ENCODE data around the gene CDK16.

CDK16 gene

GRCh38 chrX:47186096-47186740, 32.3 kb upstream of the CDK16 start:
- DNase-seq (ENCODE audit: low read depth), result no peak

GRCh38 chrX:47187106-47187677, 31.3 kb upstream of the CDK16 start:
- DNase-seq (ENCODE audit: low read depth), result no peak

DNA sequence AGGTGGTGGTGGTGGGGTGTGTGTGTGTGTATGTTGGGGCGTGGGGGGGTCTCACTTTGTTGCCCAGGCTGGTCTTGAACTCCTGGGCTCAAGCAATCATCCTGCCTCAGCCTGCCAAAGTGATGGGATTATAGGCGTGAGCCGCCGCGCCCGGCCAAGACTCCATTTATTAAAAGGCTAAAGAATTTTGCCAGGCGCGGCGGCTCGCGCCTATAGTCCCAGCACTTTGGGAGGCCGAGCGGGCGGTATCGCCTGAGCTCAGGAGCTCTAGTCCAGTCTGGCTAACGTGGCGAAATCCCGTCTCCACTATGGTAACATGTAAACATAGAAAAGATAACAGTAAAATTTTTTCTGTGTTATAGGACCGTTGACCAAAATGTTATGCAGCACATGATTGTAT, 28.6 kb upstream of the CDK16 start:
- no peak for DNase-seq (ENCODE audit: low read depth)

GRCh38 chrX:47190445-47191269, 27.8 kb upstream of the CDK16 start:
- peak; percentile 50 for DNase-seq (ENCODE audit: low read depth)

DNA sequence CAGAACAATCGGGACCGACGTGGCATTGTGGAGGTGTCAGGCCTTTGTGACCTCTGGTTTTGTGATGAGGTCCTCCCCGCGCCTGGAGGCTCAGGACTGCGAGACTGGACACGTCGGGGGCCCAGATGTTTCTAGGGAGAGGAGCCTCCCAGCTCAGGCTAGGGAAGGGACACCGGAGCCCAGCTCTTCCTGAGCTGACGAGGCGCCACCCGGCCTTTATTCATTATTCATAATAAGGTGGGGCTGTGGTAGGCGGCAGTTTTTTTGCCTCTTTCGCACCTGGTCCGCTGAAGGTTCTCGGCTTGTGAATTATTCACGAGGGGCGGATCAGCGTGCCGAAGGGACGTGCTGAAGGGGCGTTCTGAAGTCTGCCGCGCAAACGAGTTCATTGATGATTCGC, 27.1 kb upstream of the CDK16 start:
- DNase-seq (ENCODE audit: low read depth), result no peak

- DNase-seq (ENCODE audit: low read depth), result no peak
Measured at GRCh38 chrX:47191806-47192401, 26.6 kb upstream of the CDK16 start.

GRCh38 chrX:47193475-47194193, 24.8 kb upstream of the CDK16 start, which contains the start of gene UBA1:
TSS of gene UBA1 (plus strand) at chrX:47193829. CDS start at chrX:47198803, 4,974 bp downstream.
- peak; percentile 82 for DNase-seq (ENCODE audit: low read depth)

GRCh38 chrX:47194194-47194787, 24.2 kb upstream of the CDK16 start:
- no peak for DNase-seq (ENCODE audit: low read depth)

DNA sequence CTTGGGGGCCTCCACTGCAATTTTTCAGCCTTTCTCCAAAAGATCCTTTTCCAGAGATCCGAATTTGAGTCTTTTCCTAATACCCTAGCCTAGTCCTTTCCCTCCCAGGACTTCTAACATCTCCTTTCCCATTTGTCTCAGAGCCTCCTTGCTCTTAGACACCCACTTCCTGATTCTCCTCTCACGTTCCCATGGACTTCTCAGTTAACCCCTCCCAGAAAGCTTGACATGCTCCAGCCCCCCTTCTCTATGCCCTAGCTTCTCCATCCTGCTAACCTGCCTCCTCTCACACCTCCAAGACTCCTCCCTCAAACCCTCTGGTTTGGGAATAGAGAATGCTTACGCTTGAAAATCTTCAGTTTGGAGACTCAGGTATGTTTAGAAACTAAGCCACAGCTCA, 22.4 kb upstream of the CDK16 start:
- no peak for DNase-seq (ENCODE audit: low read depth)

DNA sequence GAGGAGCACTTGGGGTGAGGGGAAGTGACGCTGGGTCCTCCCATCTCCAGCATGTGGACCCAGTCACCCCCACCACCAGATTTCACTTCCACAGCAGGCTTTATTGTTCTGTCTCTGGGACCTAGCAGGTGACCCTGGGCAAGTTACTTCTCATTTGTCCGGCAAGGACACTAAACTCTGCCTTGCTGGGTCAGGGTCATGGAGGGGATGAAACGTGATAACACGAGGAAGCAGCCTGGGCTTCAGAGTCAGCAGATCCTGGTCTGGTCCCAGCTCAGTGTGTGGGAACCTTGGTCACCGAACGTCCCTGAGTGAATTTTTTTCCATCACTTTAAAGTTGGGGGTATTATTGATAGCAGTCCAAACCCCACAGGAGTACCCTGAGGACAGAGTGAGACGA, 21.0 kb upstream of the CDK16 start:
- DNase-seq (ENCODE audit: low read depth), result no peak

DNA sequence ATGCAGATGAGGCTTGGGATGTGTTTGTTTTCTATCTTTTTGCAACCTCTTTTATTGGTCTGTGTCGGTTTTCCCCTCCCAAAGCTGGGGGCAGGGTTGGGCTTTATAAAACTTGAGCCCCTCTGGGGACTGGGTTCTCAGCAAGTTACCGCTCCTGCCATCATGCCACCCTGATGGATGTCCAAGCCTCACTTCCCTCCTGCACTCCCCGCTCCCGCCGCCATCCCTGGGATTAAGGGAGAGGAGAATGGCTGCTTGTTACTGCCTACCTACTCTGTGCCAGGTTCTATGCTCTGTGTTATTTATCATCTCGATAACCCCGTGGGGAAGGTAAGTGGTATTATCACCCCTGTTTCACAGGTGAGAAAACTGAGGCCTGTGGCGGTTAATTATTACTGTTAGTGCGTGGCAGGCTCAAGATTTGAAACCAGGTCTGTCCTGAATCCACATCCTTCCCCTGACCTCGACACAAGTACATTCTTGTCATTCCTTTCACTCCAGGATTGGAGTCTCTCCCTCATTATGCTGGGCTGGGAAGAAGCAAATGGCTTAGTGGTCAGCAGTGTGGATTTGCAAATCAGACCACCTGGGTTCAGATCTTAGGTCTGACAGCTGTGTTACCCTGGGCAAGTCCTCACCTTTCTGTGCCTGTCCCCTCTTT, 20.3 kb upstream of the CDK16 start:
- no peak for DNase-seq (ENCODE audit: low read depth)

DNA sequence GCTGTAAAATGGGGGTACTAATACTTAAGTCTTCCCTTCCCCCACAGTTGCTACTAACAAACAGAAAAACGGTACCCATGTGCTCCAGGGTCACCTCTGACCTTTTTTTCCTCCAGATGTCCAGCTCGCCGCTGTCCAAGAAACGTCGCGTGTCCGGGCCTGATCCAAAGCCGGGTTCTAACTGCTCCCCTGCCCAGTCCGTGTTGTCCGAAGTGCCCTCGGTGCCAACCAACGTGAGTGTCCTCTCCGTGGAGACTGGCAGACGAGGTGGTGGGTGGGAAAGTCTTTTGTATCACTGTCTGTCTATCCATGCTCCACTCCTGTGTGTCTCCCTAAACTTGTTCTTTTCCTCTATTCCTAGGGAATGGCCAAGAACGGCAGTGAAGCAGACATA, 19.8 kb upstream of the CDK16 start:
- DNase-seq (ENCODE audit: low read depth), result no peak

DNA sequence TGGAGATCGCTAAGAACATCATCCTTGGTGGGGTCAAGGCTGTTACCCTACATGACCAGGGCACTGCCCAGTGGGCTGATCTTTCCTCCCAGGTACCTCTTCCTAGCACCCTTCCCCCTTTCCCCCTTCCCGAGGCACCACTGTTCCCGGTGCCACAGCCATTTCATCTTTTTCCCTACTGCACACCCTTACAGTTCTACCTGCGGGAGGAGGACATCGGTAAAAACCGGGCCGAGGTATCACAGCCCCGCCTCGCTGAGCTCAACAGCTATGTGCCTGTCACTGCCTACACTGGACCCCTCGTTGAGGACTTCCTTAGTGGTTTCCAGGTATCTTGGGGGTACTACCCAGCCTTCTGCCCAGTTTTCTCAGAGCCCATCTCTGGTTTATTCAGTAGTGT, 19.2 kb upstream of the CDK16 start:
- no peak for DNase-seq (ENCODE audit: low read depth)

DNA sequence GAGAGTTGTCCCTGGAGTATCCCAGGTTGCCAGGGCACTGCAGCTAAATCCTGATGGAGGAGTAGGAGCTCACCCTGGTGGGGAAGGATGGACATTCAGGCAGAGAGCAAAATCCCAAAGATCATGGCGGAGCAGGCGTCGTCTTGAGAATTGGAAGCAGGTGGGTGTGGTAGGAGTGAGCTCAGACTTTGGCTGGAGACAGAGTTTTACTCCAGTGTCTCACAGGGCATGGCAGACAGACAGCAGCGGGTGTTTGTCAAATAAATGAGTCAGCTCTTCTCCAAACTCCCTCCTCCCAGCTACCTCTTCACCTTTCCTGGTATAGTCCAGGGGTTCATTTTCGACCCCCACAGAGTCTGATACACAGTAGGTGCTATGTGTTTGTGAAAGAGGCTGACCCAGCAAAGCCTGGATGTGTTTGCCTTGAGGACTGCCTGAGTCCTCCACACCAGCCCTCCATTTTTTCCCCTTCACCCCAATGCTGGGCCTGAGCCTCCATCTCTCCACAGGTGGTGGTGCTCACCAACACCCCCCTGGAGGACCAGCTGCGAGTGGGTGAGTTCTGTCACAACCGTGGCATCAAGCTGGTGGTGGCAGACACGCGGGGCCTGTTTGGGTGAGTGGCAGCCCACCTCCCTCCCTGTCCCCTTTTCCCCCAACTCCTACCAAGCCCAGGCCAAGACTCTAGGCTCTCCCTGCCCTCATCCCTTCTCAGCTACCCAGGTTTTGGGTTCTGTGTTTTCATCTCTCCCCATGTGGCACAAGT, 17.9 kb upstream of the CDK16 start:
- DNase-seq (ENCODE audit: low read depth), result no peak

DNA sequence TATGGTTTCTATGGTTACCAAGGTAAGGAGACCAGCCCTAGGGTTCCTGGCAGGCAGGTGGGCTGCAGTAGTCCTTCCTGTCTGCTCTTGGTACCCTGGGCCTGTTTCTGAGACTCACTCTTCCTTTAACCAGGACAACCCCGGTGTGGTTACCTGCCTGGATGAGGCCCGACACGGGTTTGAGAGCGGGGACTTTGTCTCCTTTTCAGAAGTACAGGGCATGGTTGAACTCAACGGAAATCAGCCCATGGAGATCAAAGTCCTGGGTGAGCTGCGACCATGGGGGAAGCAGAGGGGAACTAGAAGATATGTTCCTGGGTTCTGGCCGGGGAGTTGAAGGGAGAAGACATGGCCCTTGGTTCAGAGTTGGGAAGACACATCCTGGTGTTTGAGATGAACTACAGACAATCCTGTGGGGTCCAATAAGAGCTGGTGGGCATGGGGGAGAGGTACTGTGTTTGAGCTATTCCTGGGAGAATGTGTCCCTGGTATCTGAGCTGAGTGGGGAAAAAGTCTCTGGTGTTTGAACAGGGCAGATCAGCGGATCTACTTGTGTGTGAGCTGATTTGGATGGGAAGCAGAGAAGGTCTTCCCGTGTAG, 17.0 kb upstream of the CDK16 start:
- DNase-seq (ENCODE audit: low read depth), result no peak

- DNase-seq (ENCODE audit: low read depth), result no peak
Measured at GRCh38 chrX:47202316-47202715, 16.2 kb upstream of the CDK16 start.

DNA sequence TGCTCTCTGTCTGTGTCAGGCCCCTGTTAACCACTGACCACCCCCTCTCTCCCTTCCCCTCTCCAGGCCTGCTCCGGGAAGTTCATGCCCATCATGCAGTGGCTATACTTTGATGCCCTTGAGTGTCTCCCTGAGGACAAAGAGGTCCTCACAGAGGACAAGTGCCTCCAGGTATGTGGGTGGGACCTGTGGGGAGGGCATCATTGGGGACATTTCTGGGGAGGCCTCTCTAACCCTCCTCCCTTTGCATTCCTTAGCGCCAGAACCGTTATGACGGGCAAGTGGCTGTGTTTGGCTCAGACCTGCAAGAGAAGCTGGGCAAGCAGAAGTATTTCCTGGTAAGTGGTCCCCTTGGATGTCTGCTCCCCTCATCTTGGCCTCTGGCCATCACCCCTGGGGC, 15.6 kb upstream of the CDK16 start:
- DNase-seq (ENCODE audit: low read depth), result no peak

DNA sequence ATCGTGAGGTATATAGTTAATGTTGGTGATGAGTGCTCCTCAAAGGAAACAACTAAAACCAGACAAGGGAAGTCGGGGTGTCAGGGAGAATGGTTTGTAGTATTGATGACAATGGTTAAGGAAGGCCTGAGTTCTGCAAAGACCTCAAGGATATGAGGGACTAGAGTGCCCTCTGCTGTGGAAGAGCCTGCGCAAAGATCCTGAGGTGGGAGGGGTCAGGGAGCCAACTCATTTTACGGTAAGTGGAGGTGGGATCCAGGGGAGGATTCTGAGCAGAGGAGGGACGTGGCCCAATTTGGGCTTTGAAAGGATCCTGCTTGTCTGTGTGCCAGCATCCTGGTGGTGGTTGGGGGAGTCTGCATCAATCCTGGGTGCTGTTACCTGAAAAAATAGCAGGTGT, 13.5 kb upstream of the CDK16 start:
- DNase-seq (ENCODE audit: low read depth), result no peak

GRCh38 chrX:47206316-47206715, 12.2 kb upstream of the CDK16 start:
- DNase-seq (ENCODE audit: low read depth), result no peak

GRCh38 chrX:47208108-47208507, 10.4 kb upstream of the CDK16 start:
- DNase-seq (ENCODE audit: low read depth), result no peak

Measured in HS-5 (cell line).